HG02759 (cell line): ENCODE measurements around the gene TAPBP.
"Not testable (repeated sequence)": the region's sequence is repeated elsewhere in the genome, so short reads cannot be mapped to it uniquely, and the experiment has no call there.

ENCODE experiments used
- ATAC-seq: cut with Tn5 transposase; IDR thresholded peaks from one replicate; pipeline ENCODE4 v1.9.1; 2021; ENCODE audit warnings: mild to moderate bottlenecking, moderate library complexity; ENCODE audit not compliant: unreplicated experiment

TAPBP gene

GRCh38 chr6:33313709-33314514, at the start of gene TAPBP:
TAPBP (minus strand) TSS chr6:33314078; CDS start chr6:33314041, 37 bp downstream.
- ATAC-seq: peak; percentile 45

GRCh38 chr6:33363486-33363885, 49.6 kb upstream of the TAPBP start:
- not testable (repeated sequence) for ATAC-seq

GRCh38 chr6:33359331-33359730, 45.5 kb upstream of the TAPBP start:
- ATAC-seq: no peak

GRCh38 chr6:33357160-33357871, 43.4 kb upstream of the TAPBP start:
- ATAC-seq: not testable (repeated sequence)

GRCh38 chr6:33356295-33356694, 42.4 kb upstream of the TAPBP start:
- no peak for ATAC-seq

- not testable (repeated sequence) for ATAC-seq
Observed at GRCh38 chr6:33355860-33356259, 42.0 kb upstream of the TAPBP start.

- no peak for ATAC-seq
Observed at GRCh38 chr6:33347816-33348215, 33.9 kb upstream of the TAPBP start.

- not testable (repeated sequence) for ATAC-seq
Observed at GRCh38 chr6:33346972-33347371, 33.1 kb upstream of the TAPBP start.

- ATAC-seq: no peak
Observed at GRCh38 chr6:33344701-33345697, 31.1 kb upstream of the TAPBP start.

- ATAC-seq: no peak
Observed at GRCh38 chr6:33343953-33344611, 30.2 kb upstream of the TAPBP start.

- ATAC-seq: not testable (repeated sequence)
Observed at GRCh38 chr6:33343606-33343952, 29.7 kb upstream of the TAPBP start.

GRCh38 chr6:33339193-33339592, 25.3 kb upstream of the TAPBP start:
- no peak for ATAC-seq

GRCh38 chr6:33336495-33336894, 22.6 kb upstream of the TAPBP start:
- ATAC-seq: no peak

GRCh38 chr6:33335916-33336315, 22.0 kb upstream of the TAPBP start:
- ATAC-seq: no peak

- no peak for ATAC-seq
Observed at GRCh38 chr6:33333666-33334065, 19.8 kb upstream of the TAPBP start.

GRCh38 chr6:33330736-33331135, 16.9 kb upstream of the TAPBP start:
- no peak for ATAC-seq

GRCh38 chr6:33329058-33329457, 15.2 kb upstream of the TAPBP start:
- ATAC-seq: no peak

GRCh38 chr6:33324125-33324524, 10.2 kb upstream of the TAPBP start:
- ATAC-seq: no peak

- no peak for ATAC-seq
Observed at GRCh38 chr6:33323623-33323948, 9.7 kb upstream of the TAPBP start.

- ATAC-seq: no peak
Observed at GRCh38 chr6:33321227-33321626, 7.3 kb upstream of the TAPBP start.
